ENCODE data around the gene DOK7.

GRCh38 chr4:3496021-3496420 is 32.9 kb downstream of the DOK7 start:
- TF ChIP-seq EZH2 (optimal IDR thresholded peaks at IDR 0.05; ENCODE audit: low read depth, low read length) (no peak), CTCF (IDR thresholded peaks at IDR 0.05; ENCODE audit: low read length) (no peak)

All from MM.1S (cell line).